Measurements from ENCODE around the gene PER1.

DNA sequence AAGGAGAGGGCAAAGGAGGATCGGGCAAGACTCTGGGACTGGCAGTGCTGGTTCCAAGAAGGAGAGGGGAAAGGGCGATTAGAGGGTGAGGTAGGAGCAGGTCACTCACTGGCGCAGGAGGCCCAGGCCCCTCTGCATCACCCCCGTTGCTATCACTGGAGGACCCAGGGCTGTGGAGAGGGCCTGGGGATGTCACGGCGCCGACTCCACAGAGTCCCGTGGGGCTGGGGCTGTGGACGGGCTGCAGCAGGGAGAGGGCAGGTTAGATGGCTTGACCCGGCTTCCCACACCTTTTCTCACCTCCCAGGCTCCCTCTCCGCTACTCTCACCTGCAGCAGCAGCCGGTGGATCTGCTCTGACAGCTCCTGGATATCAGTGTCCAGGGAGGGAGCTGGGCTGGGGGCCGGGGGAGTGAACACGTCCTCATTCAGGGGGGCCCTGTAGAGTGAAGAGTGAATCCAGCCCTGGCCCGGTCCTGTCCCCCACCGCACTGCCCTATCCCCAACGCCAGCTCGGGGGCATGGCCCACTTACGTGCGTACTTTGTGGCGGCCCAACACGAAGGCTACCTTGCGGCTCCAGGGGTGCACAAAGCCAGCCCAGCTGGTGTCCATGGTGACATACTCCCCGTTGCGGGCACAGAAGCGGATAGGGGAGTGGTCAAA, 4.9 kb downstream of the PER1 start:
- TF ChIP-seq, protein P1, sequence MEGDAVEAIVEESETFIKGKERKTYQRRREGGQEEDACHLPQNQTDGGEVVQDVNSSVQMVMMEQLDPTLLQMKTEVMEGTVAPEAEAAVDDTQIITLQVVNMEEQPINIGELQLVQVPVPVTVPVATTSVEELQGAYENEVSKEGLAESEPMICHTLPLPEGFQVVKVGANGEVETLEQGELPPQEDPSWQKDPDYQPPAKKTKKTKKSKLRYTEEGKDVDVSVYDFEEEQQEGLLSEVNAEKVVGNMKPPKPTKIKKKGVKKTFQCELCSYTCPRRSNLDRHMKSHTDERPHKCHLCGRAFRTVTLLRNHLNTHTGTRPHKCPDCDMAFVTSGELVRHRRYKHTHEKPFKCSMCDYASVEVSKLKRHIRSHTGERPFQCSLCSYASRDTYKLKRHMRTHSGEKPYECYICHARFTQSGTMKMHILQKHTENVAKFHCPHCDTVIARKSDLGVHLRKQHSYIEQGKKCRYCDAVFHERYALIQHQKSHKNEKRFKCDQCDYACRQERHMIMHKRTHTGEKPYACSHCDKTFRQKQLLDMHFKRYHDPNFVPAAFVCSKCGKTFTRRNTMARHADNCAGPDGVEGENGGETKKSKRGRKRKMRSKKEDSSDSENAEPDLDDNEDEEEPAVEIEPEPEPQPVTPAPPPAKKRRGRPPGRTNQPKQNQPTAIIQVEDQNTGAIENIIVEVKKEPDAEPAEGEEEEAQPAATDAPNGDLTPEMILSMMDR (IDR thresholded peaks at IDR 0.05) = no peak
- TF ChIP-seq POLR2A (IDR thresholded peaks at IDR 0.05) = no peak

All from thyroid gland (tissue), 4 donors.